Neural cell (in vitro differentiated cells): ENCODE results near the gene VAPA.

Source experiments
- CTCF ChIP-seq: fragments of 450-650 bp; IDR thresholded peaks from 2 replicates; pipeline ENCODE4 v1.5.1; 2014; ENCODE audit warnings: antibody characterized with exemption, mild to moderate bottlenecking, moderate library complexity; ENCODE audit not compliant: poor library complexity, severe bottlenecking
- RAD21 ChIP-seq: fragments of 450-650 bp; conservative IDR thresholded peaks from 2 replicates; pipeline ENCODE4 v1.6.1; 2014; ENCODE audit warnings: antibody characterized with exemption, mild to moderate bottlenecking, moderate library complexity

GRCh38 chr18:9943311-9943710 is 29.5 kb downstream of the VAPA start:
- TF ChIP-seq RAD21 (no peak), CTCF (no peak)
